Articular chondrocyte of knee joint (primary cell): ENCODE results near the gene CPA3. TPM values are rescaled to one million over a fixed set of nuclear protein-coding genes. Genes with fewer than 3 reads are reported as not detected.

Experiments
- total RNA-seq: library from RNA; depleted of rRNA; stranded (reverse); fragments of >200 nt; gene quantifications from 2 replicates; pipeline ENCODE4 v1.2.3, GENCODE V29; 2012

CPA3 gene
- total RNA-seq = 0.11 TPM in 1 of 2 replicates, not detected in the other

DNA sequence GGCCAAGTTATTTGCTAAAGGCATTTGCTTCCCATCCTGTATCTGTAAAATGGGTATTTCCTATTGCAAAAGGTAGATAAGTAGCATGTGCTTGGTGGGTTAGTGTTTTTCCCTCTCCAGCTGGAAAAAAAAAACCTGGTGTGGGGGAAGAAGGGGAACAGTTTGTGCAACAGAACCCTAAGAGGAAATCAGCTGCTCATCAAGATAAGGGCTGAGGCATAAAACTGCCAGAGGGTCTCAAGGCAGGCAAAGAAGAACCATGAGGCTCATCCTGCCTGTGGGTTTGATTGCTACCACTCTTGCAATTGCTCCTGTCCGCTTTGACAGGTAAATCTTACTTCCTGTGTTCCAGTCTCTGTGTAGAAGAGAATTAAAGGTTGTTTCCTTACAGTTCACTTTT lies at the start of gene CPA3:
Gene CPA3 (plus strand): TSS at position 248 of the 400 bp plus-strand sequence. CDS start 12 bp downstream, at position 260.

DNA sequence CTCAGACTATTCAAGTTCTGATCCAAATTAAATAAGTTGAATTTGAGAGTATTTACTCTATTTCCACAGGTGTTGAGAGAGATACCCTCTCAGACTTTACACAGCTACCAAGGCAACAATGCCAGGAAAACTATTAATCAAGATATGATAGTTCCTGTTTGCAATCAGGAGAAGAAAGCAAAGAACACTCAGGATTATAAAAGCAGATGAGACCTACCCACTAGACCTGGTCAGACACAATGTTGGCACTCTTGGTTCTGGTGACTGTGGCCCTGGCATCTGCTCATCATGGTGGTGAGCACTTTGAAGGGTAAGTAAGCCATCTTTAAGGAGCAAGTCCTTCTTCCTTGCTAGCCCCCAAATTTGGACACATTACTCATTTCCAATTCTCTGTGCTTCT lies 37.5 kb upstream of the CPA3 start, which contains the start of gene CPB1:
Gene CPB1 (plus strand): TSS at position 227 of the 400 bp plus-strand sequence. CDS start 13 bp downstream, at position 240.

Other genes with a start within 250 kb of the CPA3 start
- gene AGTR1, start 167.4 kb upstream of the CPA3 start, total RNA-seq = 0.43 and 1.0 TPM in 2 replicates
- gene CPB1, start 37.5 kb upstream of the CPA3 start, total RNA-seq = 0.54 TPM in 1 of 2 replicates, not detected in the other
- gene GYG1, start 126.2 kb downstream of the CPA3 start, total RNA-seq = 60.3 and 70.6 TPM in 2 replicates
- gene HLTF, start 221.2 kb downstream of the CPA3 start, total RNA-seq = 45.9 and 58.6 TPM in 2 replicates